ENCODE data around the gene JARID2.

DNA sequence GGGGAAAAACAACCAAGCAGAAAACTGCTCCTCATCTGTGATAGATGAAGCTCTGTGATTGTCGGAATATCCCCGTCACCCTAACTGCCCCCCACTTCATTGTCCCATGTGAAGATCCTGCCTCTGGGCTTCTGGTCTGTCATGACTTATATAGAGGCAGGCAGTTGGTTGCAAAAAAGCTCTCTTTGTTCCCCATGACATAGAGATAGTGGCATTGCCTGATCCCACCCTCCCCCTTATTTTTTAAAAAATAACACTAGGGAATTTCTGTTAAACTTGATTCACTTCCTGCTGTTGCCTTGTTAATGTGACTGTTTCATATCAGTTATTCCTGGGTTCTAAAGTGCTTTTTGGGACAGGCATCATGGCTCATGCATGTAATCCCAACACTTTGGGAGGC, 203.1 kb downstream of the JARID2 start:
- no peak for TF ChIP-seq POLR2A (IDR thresholded peaks at IDR 0.05)
- TF ChIP-seq, protein P1, sequence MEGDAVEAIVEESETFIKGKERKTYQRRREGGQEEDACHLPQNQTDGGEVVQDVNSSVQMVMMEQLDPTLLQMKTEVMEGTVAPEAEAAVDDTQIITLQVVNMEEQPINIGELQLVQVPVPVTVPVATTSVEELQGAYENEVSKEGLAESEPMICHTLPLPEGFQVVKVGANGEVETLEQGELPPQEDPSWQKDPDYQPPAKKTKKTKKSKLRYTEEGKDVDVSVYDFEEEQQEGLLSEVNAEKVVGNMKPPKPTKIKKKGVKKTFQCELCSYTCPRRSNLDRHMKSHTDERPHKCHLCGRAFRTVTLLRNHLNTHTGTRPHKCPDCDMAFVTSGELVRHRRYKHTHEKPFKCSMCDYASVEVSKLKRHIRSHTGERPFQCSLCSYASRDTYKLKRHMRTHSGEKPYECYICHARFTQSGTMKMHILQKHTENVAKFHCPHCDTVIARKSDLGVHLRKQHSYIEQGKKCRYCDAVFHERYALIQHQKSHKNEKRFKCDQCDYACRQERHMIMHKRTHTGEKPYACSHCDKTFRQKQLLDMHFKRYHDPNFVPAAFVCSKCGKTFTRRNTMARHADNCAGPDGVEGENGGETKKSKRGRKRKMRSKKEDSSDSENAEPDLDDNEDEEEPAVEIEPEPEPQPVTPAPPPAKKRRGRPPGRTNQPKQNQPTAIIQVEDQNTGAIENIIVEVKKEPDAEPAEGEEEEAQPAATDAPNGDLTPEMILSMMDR (IDR thresholded peaks at IDR 0.05): no peak
